OCI-LY7 (cell line): ENCODE results near the gene GH1. TPM values are rescaled to one million over a fixed set of nuclear protein-coding genes. Genes with fewer than 3 reads are reported as not detected.
"Not testable (repeated sequence)": the region's sequence is repeated elsewhere in the genome, so short reads cannot be mapped to it uniquely, and the experiment has no call there.

Source experiments
- BruUV-seq: library from RNA; stranded (reverse); fragments of 400-500 nt; replicated peaks from 2 replicates; lab custom pipeline; 2021; lab: Mats Ljungman, UMichigan
- CTCF ChIA-PET: fragments of 300-600 bp; sonication (Branson Sonifier 250); formaldehyde crosslinking; loops from one replicate; lab custom pipeline; 2022; ENCODE audit warnings: antibody characterized with exemption; ENCODE audit not compliant: unreplicated experiment; lab: Charles Lee
- POLR2A ChIA-PET: fragments of 300-600 bp; sonication (Branson Sonifier 250); formaldehyde crosslinking; loops from one replicate; lab custom pipeline; 2022; ENCODE audit warnings: antibody characterized with exemption; lab: Charles Lee
- DNase-seq: peaks from one replicate; pipeline ENCODE4 v3.0.0-alpha.2; 2015; ENCODE audit warnings: low spot score
- H2AFZ ChIP-seq: fragments of 200-600 bp; sonication (generic), shearing (Covaris generic); 2 replicates; pipeline ENCODE4 v1.6.1; 2014; ENCODE audit warnings: mild to moderate bottlenecking, antibody characterized with exemption, low read length, moderate library complexity
- H3K27ac ChIP-seq: fragments of 200-600 bp; sonication (generic); 2 replicates; pipeline ENCODE4 v1.5.1; 2014; ENCODE audit warnings: mixed run types, low read depth, mild to moderate bottlenecking, moderate library complexity, low read length, inconsistent platforms; ENCODE audit not compliant: poor library complexity, severe bottlenecking
- H3K36me3 ChIP-seq: fragments of 200-600 bp; sonication (generic); 2 replicates; pipeline ENCODE4 v1.6.1; 2014; ENCODE audit warnings: mild to moderate bottlenecking, antibody characterized with exemption, low read length, moderate library complexity, mixed read lengths; ENCODE audit not compliant: insufficient read depth
- H3K4me1 ChIP-seq: fragments of 200-600 bp; sonication (generic); 2 replicates; pipeline ENCODE4 v1.5.1; 2014; ENCODE audit warnings: mild to moderate bottlenecking, low read length; ENCODE audit not compliant: insufficient read depth, poor library complexity, severe bottlenecking
- H3K4me2 ChIP-seq: fragments of 200-600 bp; sonication (generic); 2 replicates; pipeline ENCODE4 v1.6.1; 2014; ENCODE audit warnings: mild to moderate bottlenecking, low read length
- H3K4me3 ChIP-seq: fragments of 200-600 bp; sonication (generic); 2 replicates; pipeline ENCODE4 v1.5.1; 2014; ENCODE audit warnings: mild to moderate bottlenecking, low read depth, low read length; ENCODE audit not compliant: poor library complexity, severe bottlenecking
- H3K79me2 ChIP-seq: fragments of 200-600 bp; sonication (generic); 2 replicates; pipeline ENCODE4 v1.6.1; 2016; ENCODE audit warnings: low read depth, mild to moderate bottlenecking, low read length, moderate library complexity, mixed read lengths; ENCODE audit not compliant: insufficient read depth
- H3K9me2 ChIP-seq: fragments of 200-600 bp; sonication (generic); 2 replicates; pipeline ENCODE4 v1.6.1; 2016; ENCODE audit warnings: mild to moderate bottlenecking, low read length, mixed read lengths; ENCODE audit not compliant: insufficient read depth
- H3K9me3 ChIP-seq: fragments of 200-600 bp; sonication (generic); 2 replicates; pipeline ENCODE4 v1.6.1; 2014; ENCODE audit warnings: mild to moderate bottlenecking, mixed run types, low read length, mixed read lengths
- H4K20me1 ChIP-seq: fragments of 200-600 bp; sonication (generic); 2 replicates; pipeline ENCODE4 v1.6.1; 2014; ENCODE audit warnings: mild to moderate bottlenecking, antibody characterized with exemption, low read length, moderate library complexity, mixed read lengths; ENCODE audit not compliant: insufficient read depth
- CTCF ChIP-seq: fragments of 200-600 bp; sonication (generic); conservative IDR thresholded peaks from 2 replicates; pipeline ENCODE4 v1.5.1; 2014; ENCODE audit warnings: mild to moderate bottlenecking, antibody characterized with exemption, low read length, moderate library complexity, mixed read lengths
- intact Hi-C: fragments of 100-400 bp; cut with micrococcal nuclease; formaldehyde crosslinking; loops from one replicate; pipeline ENCODE4 v1.10.0; 2022; ENCODE audit not compliant: unreplicated experiment
- total RNA-seq, 2 experiments: library from RNA; depleted of rRNA in 1 of 2; stranded (reverse); fragments of >200 nt in 1 of 2; shearing (Covaris generic) in 1 of 2; gene quantifications; 2 replicates each; pipeline ENCODE4 v1.2.3, GENCODE V29; 2014 to 2022

GH1 gene
- total RNA-seq, 2 experiments from 2014 or later = 4.3 TPM; not detected in 1

GRCh38 chr17:63903787-63904201 lies 14.8 kb downstream of the GH1 start:
- H2AFZ ChIP-seq, BruUV-seq, intact Hi-C loops, H4K20me1 ChIP-seq, H3K79me2 ChIP-seq, H3K4me1 ChIP-seq, CTCF ChIA-PET, H3K4me3 ChIP-seq, H3K27ac ChIP-seq, H3K36me3 ChIP-seq, H3K9me2 ChIP-seq, H3K9me3 ChIP-seq, POLR2A ChIA-PET, H3K4me2 ChIP-seq: not testable (repeated sequence)
- peak; percentile 52 for DNase-seq
- peak; percentile 68 for TF ChIP-seq CTCF

GRCh38 chr17:63901971-63902370 lies 16.7 kb downstream of the GH1 start:
- H3K9me3 ChIP-seq, BruUV-seq, DNase-seq, POLR2A ChIA-PET, H4K20me1 ChIP-seq, H3K79me2 ChIP-seq, H2AFZ ChIP-seq, H3K9me2 ChIP-seq, H3K4me2 ChIP-seq, intact Hi-C loops, H3K4me1 ChIP-seq, H3K36me3 ChIP-seq, H3K4me3 ChIP-seq, H3K27ac ChIP-seq, CTCF ChIA-PET: not testable (repeated sequence)

- H3K27ac ChIP-seq, H2AFZ ChIP-seq, H3K36me3 ChIP-seq, H3K4me1 ChIP-seq, H3K4me3 ChIP-seq, POLR2A ChIA-PET, H4K20me1 ChIP-seq, H3K79me2 ChIP-seq, DNase-seq, H3K9me3 ChIP-seq, CTCF ChIA-PET, BruUV-seq, intact Hi-C loops, H3K4me2 ChIP-seq, H3K9me2 ChIP-seq: not testable (repeated sequence)
Measured at GRCh38 chr17:63898899-63899798, 19.5 kb downstream of the GH1 start.

- CTCF ChIA-PET, H3K4me1 ChIP-seq, intact Hi-C loops, H3K4me3 ChIP-seq, BruUV-seq, H3K36me3 ChIP-seq, POLR2A ChIA-PET, H3K9me2 ChIP-seq, H3K79me2 ChIP-seq, DNase-seq, H3K4me2 ChIP-seq, H2AFZ ChIP-seq, H3K27ac ChIP-seq, H3K9me3 ChIP-seq, H4K20me1 ChIP-seq: not testable (repeated sequence)
Measured at GRCh38 chr17:63896524-63897354, 21.9 kb downstream of the GH1 start, which contains the start of gene CSH1. TSS of gene CSH1 (minus strand) at chr17:63896574. CDS start at chr17:63896511, 63 bp downstream.

GRCh38 chr17:63894821-63895220 lies 23.8 kb downstream of the GH1 start:
- POLR2A ChIA-PET, DNase-seq, H4K20me1 ChIP-seq, CTCF ChIA-PET, H3K79me2 ChIP-seq, H3K9me3 ChIP-seq, H3K4me2 ChIP-seq, H3K36me3 ChIP-seq, H3K4me1 ChIP-seq, BruUV-seq, H3K27ac ChIP-seq, H3K4me3 ChIP-seq, H2AFZ ChIP-seq, H3K9me2 ChIP-seq: not testable (repeated sequence)
- intact Hi-C loops = loop anchor here (5.0 kb wide), 1 partner anchor 97 kb away; no protein-coding TSS in a partner anchor
